NCI-H510A treated with DMSO at 0.1 percent for 48 hours (cell line): ENCODE results near the gene NETO2.

Source experiments
- DNase-seq: peaks from one replicate; lab custom pipeline; 2025; lab: John Stamatoyannopoulos, UW

The NETO2 gene

GRCh38 chr16:47045023-47045422, 98.7 kb downstream of the NETO2 start:
- no peak for DNase-seq

- DNase-seq, result no peak
Measured at GRCh38 chr16:47043970-47044684, 99.6 kb downstream of the NETO2 start.

GRCh38 chr16:47043200-47043599, 100.5 kb downstream of the NETO2 start:
- no peak for DNase-seq

- peak; percentile 69 for DNase-seq
Measured at GRCh38 chr16:47037746-47038458, 105.8 kb downstream of the NETO2 start.

- DNase-seq, result no peak
Measured at GRCh38 chr16:47037396-47037745, 106.4 kb downstream of the NETO2 start.

GRCh38 chr16:47036201-47036600, 107.5 kb downstream of the NETO2 start:
- no peak for DNase-seq

GRCh38 chr16:47035436-47035835, 108.3 kb downstream of the NETO2 start:
- no peak for DNase-seq

GRCh38 chr16:47034455-47034854, 109.3 kb downstream of the NETO2 start:
- no peak for DNase-seq

GRCh38 chr16:47033176-47033575, 110.6 kb downstream of the NETO2 start:
- DNase-seq, result no peak

GRCh38 chr16:47029724-47030123, 114.0 kb downstream of the NETO2 start:
- DNase-seq, result no peak

GRCh38 chr16:47028767-47029377, 114.9 kb downstream of the NETO2 start:
- no peak for DNase-seq
